Omental fat pad (tissue), 4 donors: ENCODE results near the gene FNBP1L. TPM values are rescaled to one million over a fixed set of nuclear protein-coding genes. Genes with fewer than 3 reads are reported as not detected.
"Not testable (repeated sequence)": the region's sequence is repeated elsewhere in the genome, so short reads cannot be mapped to it uniquely, and the experiment has no call there.

Experiments used
- ATAC-seq: fragments of 150-250 bp; one replicate; pipeline ENCODE4 v1.9.1; 2016; ENCODE audit warnings: mild to moderate bottlenecking, moderate library complexity; ENCODE audit not compliant: low FRiP score
- DNase-seq: peaks from one replicate; pipeline ENCODE4 v3.0.0-alpha.2; 2019; ENCODE audit warnings: low spot score
- total RNA-seq, 4 donors: library from RNA; depleted of rRNA; stranded (reverse); fragments of >200 nt; gene quantifications; one replicate each; pipeline ENCODE4 v1.1.0, GENCODE V29; 2016
- TF ChIP-seq, protein P1 (sequence below), 3 donors: fragments of 450-650 bp; IDR thresholded peaks; one replicate each; pipeline ENCODE4 v1.5.1; 2016 to 2017; ENCODE audit warnings: antibody characterized with exemption in 3 of 3, mild to moderate bottlenecking in 3 of 3, moderate library complexity in 2 of 3

FNBP1L gene
- total RNA-seq, 4 donors from 2014 or later = 16.7 to 47.1 (median 27.7) TPM

DNA sequence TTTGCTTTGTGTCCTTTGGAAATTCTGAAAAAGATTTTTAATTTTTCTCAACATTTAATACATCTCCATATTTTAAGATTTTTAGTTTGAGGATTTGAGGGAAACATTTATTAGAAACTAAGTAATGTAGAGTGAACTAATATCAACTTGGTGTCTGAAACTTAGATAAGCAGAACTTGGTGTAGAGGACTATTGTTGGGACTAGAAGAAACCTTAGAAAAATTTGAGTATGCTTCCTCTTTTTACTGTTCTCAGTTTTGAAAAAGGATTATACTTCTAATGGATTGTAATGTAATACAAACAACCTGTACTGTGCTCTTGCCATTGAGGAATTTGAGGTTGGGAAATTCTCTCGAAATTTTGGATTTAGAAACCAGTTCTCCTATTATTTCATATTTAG is 2.4 kb downstream of the FNBP1L start:
- DNase-seq (no peak), ATAC-seq (no peak)
- TF ChIP-seq, protein P1, sequence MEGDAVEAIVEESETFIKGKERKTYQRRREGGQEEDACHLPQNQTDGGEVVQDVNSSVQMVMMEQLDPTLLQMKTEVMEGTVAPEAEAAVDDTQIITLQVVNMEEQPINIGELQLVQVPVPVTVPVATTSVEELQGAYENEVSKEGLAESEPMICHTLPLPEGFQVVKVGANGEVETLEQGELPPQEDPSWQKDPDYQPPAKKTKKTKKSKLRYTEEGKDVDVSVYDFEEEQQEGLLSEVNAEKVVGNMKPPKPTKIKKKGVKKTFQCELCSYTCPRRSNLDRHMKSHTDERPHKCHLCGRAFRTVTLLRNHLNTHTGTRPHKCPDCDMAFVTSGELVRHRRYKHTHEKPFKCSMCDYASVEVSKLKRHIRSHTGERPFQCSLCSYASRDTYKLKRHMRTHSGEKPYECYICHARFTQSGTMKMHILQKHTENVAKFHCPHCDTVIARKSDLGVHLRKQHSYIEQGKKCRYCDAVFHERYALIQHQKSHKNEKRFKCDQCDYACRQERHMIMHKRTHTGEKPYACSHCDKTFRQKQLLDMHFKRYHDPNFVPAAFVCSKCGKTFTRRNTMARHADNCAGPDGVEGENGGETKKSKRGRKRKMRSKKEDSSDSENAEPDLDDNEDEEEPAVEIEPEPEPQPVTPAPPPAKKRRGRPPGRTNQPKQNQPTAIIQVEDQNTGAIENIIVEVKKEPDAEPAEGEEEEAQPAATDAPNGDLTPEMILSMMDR (IDR thresholded peaks at IDR 0.05) = no peak

DNA sequence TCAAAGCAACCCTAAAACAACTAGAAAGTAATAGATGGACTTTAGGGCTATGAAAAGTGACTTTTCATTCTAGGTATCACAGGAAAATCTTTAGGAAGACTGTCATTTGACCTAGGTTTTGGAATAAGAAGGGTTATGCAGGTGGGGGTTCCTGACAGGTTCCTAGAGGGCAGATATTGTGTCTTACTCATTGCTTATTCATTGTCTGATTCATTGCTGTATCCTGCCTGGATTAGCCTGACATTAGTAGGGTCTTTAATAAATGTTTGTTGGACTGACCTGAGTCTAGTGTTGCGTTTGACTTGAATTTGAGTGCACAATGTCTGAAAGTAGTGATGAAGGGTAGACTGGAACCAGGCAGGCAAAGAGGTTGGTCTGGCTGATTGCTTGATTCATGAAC is 6.0 kb downstream of the FNBP1L start:
- ATAC-seq (no peak), DNase-seq (no peak)
- TF ChIP-seq, protein P1 (IDR thresholded peaks at IDR 0.05) = no peak

DNA sequence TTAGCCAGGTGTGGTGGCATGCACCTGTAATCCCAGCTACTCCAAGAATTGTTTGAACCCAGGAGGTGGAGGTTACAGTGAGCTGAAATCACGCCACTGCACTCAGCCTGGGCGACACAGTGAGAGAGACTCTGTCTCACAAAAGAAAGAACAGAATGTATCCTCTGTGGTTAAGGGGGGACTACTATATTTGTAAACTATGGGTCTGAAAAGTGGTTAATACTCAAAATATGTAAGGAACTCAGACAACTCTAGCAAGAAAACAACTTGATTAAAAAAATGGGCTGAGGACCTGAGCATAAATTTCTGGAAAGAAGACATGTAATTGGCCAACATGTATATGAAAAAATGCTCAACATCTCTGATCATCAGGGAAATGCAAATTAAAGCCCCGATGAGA is 11.2 kb downstream of the FNBP1L start:
- DNase-seq = no peak
- TF ChIP-seq, protein P1 (IDR thresholded peaks at IDR 0.05) = no peak
- ATAC-seq = no peak

DNA sequence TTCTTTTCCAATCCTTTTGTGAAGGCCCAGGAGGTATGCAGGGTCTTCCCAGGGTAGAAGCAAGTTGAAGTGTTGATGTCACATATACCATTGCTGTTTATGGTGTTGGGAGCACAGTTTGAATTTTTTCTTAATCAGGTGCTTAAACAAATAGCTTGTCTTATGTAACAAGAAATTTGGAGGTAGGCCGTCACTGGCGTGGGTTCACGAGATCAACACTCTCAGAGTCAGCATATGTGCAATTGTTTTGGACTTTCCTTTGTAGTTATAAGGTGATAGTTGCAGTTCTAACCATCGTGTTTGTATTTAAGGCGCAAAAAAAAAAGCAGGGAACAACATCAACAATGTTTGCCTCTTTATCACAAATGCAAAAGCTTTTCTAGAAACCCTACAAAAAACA is 13.3 kb downstream of the FNBP1L start:
- no peak for ATAC-seq
- TF ChIP-seq, protein P1 (IDR thresholded peaks at IDR 0.05) = no peak
- no peak for DNase-seq

DNA sequence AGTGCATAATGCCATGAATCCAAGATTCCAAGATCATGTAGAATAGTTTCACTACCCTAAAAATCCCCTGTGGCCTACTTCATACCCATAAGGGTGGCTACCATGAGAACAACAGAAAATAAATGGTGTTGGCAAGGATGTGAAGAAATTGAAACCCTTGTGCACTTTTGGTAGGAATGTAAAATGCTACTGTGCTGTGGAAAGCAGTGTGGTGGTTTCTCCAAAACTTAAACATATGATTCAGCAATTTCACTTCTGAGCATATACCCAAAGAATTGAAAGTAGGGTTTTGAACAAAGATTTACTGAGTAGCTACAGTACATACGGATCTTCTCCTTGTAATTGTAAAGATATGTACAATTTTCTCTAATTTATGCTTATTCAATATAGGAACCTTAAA is 16.0 kb downstream of the FNBP1L start:
- DNase-seq = no peak
- no peak for ATAC-seq
- TF ChIP-seq, protein P1 (IDR thresholded peaks at IDR 0.05) = no peak

DNA sequence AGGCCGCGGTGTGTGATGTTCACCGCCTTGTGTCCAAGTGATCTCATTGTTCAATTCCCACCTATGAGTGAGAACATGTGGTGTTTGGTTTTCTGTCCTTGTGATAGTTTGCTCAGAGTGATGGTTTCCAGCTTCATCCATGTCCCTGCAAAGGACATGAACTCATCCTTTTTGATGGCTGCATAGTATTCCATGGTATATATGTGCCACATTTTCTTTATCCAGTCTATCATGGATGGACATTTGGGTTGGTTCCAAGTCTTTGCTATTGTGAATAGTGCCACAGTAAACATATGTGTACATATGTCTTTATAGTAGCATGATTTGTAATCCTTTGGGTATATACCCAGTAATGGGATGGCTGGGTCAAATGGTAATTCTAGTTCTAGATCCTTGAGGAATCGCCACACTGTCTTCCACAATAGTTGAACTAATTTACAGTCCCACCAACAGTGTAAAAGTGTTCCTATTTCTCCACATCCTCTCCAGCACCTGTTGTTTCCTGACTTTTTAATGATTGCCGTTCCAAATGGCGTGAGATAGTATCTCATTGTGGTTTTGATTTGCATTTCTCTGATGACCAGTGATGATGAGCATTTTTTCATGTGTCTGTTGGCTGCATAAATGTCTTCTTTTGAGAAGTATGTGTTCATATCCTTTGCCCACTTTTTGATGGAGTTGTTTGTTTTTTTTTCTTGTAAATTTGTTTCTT is 17.6 kb downstream of the FNBP1L start:
- not testable (repeated sequence) for DNase-seq, ATAC-seq

DNA sequence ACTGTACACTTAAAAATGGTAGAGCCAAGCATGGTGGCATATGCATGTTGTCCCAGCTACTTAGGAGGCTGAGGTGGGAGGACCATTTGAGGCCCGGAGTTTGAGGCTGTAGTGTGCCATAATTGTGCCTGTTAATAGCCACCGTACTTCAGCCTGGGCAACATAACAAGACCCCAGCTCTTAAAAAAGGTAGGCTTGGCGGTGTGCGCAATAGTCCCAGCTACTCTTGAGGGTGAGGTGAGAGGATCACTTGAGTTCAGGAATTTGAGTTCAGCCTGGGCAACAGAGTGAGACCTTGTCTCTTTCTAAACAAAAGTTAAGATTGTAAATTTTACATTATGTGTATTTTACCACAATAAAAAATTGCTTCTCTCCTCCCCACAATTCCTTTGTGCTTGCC is 19.7 kb downstream of the FNBP1L start:
- ATAC-seq (no peak), DNase-seq (no peak)
- TF ChIP-seq, protein P1 (IDR thresholded peaks at IDR 0.05) = no peak
